HG03571 (cell line): Measurements from ENCODE around the gene HECW1.
"Not testable (repeated sequence)": the region's sequence is repeated elsewhere in the genome, so short reads cannot be mapped to it uniquely, and the experiment has no call there.

ENCODE experiments used
- ATAC-seq: cut with Tn5 transposase; IDR thresholded peaks from one replicate; pipeline ENCODE4 v1.9.1; 2021; ENCODE audit not compliant: unreplicated experiment

HECW1 gene

GRCh38 chr7:43460733-43461348, 348.4 kb downstream of the HECW1 start:
- no peak for ATAC-seq

- ATAC-seq, result no peak
Observed at GRCh38 chr7:43461349-43462024, 349.0 kb downstream of the HECW1 start.

GRCh38 chr7:43462836-43463235, 350.4 kb downstream of the HECW1 start:
- no peak for ATAC-seq

GRCh38 chr7:43463401-43463980, 351.0 kb downstream of the HECW1 start:
- no peak for ATAC-seq

GRCh38 chr7:43465581-43466554, 353.4 kb downstream of the HECW1 start:
- ATAC-seq, result no peak

GRCh38 chr7:43467406-43467805, 355.0 kb downstream of the HECW1 start:
- no peak for ATAC-seq

GRCh38 chr7:43467846-43468245, 355.4 kb downstream of the HECW1 start:
- no peak for ATAC-seq

- no peak for ATAC-seq
Observed at GRCh38 chr7:43469051-43469450, 356.6 kb downstream of the HECW1 start.

GRCh38 chr7:43470110-43470509, 357.7 kb downstream of the HECW1 start:
- ATAC-seq, result no peak

- ATAC-seq, result no peak
Observed at GRCh38 chr7:43475983-43476382, 363.5 kb downstream of the HECW1 start.

- no peak for ATAC-seq
Observed at GRCh38 chr7:43476896-43477295, 364.4 kb downstream of the HECW1 start.

- ATAC-seq, result no peak
Observed at GRCh38 chr7:43479042-43479441, 366.6 kb downstream of the HECW1 start.

GRCh38 chr7:43479543-43479942, 367.1 kb downstream of the HECW1 start:
- no peak for ATAC-seq

- no peak for ATAC-seq
Observed at GRCh38 chr7:43480581-43480980, 368.1 kb downstream of the HECW1 start.

GRCh38 chr7:43481902-43482678, 369.6 kb downstream of the HECW1 start:
- no peak for ATAC-seq

GRCh38 chr7:43482679-43483252, 370.3 kb downstream of the HECW1 start:
- ATAC-seq, result no peak

- no peak for ATAC-seq
Observed at GRCh38 chr7:43484678-43485395, 372.4 kb downstream of the HECW1 start.

GRCh38 chr7:43485580-43485979, 373.1 kb downstream of the HECW1 start:
- ATAC-seq, result no peak

GRCh38 chr7:43486008-43486407, 373.6 kb downstream of the HECW1 start:
- not testable (repeated sequence) for ATAC-seq

GRCh38 chr7:43486634-43487033, 374.2 kb downstream of the HECW1 start:
- no peak for ATAC-seq
